ENCODE measurements around the gene CCDC85B. TPM values are rescaled to one million over a fixed set of nuclear protein-coding genes. Genes with fewer than 3 reads are reported as not detected.

Gene CCDC85B
- total and polyA plus RNA-seq, 2 of the 8 experiments (the other 6 are each of a cell fraction or from before 2014, with no cell fraction given): 19.8 to 30.8 TPM

GRCh38 chr11:65894034-65894591, 3.6 kb downstream of the CCDC85B start (continued):
- no peak for TF ChIP-seq USF2 (IDR thresholded peaks at IDR 0.05; ENCODE audit: low read length)
- TF ChIP-seq SUZ12 (IDR thresholded peaks at IDR 0.05; ENCODE audit: low read length): no peak
- no peak for TF ChIP-seq MAFK (IDR thresholded peaks at IDR 0.05; ENCODE audit: low read depth, low read length)
- no peak for TF ChIP-seq RNF2 (IDR thresholded peaks at IDR 0.05; ENCODE audit: borderline replicate concordance, low read depth, low read length, missing control alignments, poor library complexity, severe bottlenecking)
- no peak for TF ChIP-seq E2F6 (IDR thresholded peaks at IDR 0.05)
- TF ChIP-seq CTCF (IDR thresholded peaks at IDR 0.05; ENCODE audit: control extremely low read depth in 1 of 3, insufficient read depth in 1 of 3, low read depth in 1 of 3, low read length in 3 of 3): no peak

All from H1 (cell line).